BLaER1 (cell line): Measurements from ENCODE around the gene CRABP2.

Experiments used
- H3K27ac ChIP-seq: shearing (Covaris generic); formaldehyde crosslinking; 2 replicates; pipeline ENCODE4 v1.8.1; 2022
- H3K27me3 ChIP-seq: shearing (Covaris generic); formaldehyde crosslinking; 2 replicates; pipeline ENCODE4 v1.8.1; 2022
- H3K36me3 ChIP-seq: shearing (Covaris generic); formaldehyde crosslinking; 2 replicates; pipeline ENCODE4 v1.8.1; 2022
- H3K4me1 ChIP-seq: shearing (Covaris generic); formaldehyde crosslinking; 2 replicates; pipeline ENCODE4 v1.8.1; 2022
- H3K4me2 ChIP-seq: shearing (Covaris generic); formaldehyde crosslinking; 2 replicates; pipeline ENCODE4 v1.8.1; 2022
- H3K4me3 ChIP-seq: shearing (Covaris generic); formaldehyde crosslinking; 2 replicates; pipeline ENCODE4 v1.8.1; 2022
- H3K9ac ChIP-seq: shearing (Covaris generic); formaldehyde crosslinking; 2 replicates; pipeline ENCODE4 v1.8.1; 2022
- H3K9me3 ChIP-seq: shearing (Covaris generic); formaldehyde crosslinking; 2 replicates; pipeline ENCODE4 v1.8.1; 2022
- H4K20me1 ChIP-seq: shearing (Covaris generic); formaldehyde crosslinking; 2 replicates; pipeline ENCODE4 v1.8.1; 2022
- Cebpa-rat ChIP-seq: shearing (Covaris generic); IDR thresholded peaks from 2 replicates; pipeline ENCODE4 v1.8.1; 2022

The CRABP2 gene

GRCh38 chr1:156727926-156728598 is 22.7 kb upstream of the CRABP2 start, which contains the start of gene METTL25B:
TSS of gene METTL25B (plus strand) at chr1:156728469. CDS start at chr1:156729105, 636 bp downstream.
- peaks cover 44% of the 10 kb centered on the region for H3K4me1 ChIP-seq
- H3K27ac ChIP-seq, result peak within 1 kb of the TSS; percentile 79
- no peak for TF ChIP-seq Cebpa-rat
- peak within 1 kb of the TSS; percentile 91 for H3K9ac ChIP-seq
- peaks cover 48% of the 10 kb centered on the region for H4K20me1 ChIP-seq
- peak within 1 kb of the TSS; percentile 99 for H3K4me2 ChIP-seq
- no peaks in the 10 kb centered on the region for H3K9me3 ChIP-seq
- H3K36me3 ChIP-seq, result peaks cover 38% of the 10 kb centered on the region
- H3K27me3 ChIP-seq, result no peaks in the 10 kb centered on the region
- peak within 1 kb of the TSS; percentile 87 for H3K4me3 ChIP-seq

GRCh38 chr1:156727492-156727891 is 22.1 kb upstream of the CRABP2 start:
- peaks cover 44% of the 10 kb centered on the region for H3K4me1 ChIP-seq
- no peak for TF ChIP-seq Cebpa-rat
- H3K4me2 ChIP-seq, result peak overlapping the region; percentile 99
- H4K20me1 ChIP-seq, result peaks cover 53% of the 10 kb centered on the region
- no peaks in the 10 kb centered on the region for H3K9me3 ChIP-seq
- H3K9ac ChIP-seq, result peak overlapping the region; percentile 91
- H3K36me3 ChIP-seq, result peaks cover 38% of the 10 kb centered on the region
- no peaks in the 10 kb centered on the region for H3K27me3 ChIP-seq
- peak overlapping the region; percentile 87 for H3K4me3 ChIP-seq
- peak overlapping the region; percentile 79 for H3K27ac ChIP-seq

- Histone ChIP-seq H3K9ac (peak overlapping the region; percentile 91), H3K4me1 (peaks cover 44% of the 10 kb centered on the region), H3K27ac (peak overlapping the region; percentile 36; the same call in 1 of the 2 replicates), H3K27me3 (no peaks in the 10 kb centered on the region), H4K20me1 (peaks cover 61% of the 10 kb centered on the region), H3K9me3 (no peaks in the 10 kb centered on the region), H3K36me3 (peaks cover 39% of the 10 kb centered on the region), H3K4me3 (peak overlapping the region; percentile 87), H3K4me2 (peak overlapping the region; percentile 99)
- TF ChIP-seq Cebpa-rat, result no peak
Measured at GRCh38 chr1:156726549-156727226, 21.3 kb upstream of the CRABP2 start.

- Histone ChIP-seq H4K20me1 (peaks cover 70% of the 10 kb centered on the region), H3K27me3 (no peaks in the 10 kb centered on the region), H3K4me1 (peaks cover 50% of the 10 kb centered on the region), H3K36me3 (peaks cover 48% of the 10 kb centered on the region), H3K4me2 (peak overlapping the region; percentile 99), H3K9me3 (no peaks in the 10 kb centered on the region), H3K27ac (no peak overlapping the region), H3K4me3 (peak overlapping the region; percentile 87), H3K9ac (peak overlapping the region; percentile 91)
- TF ChIP-seq Cebpa-rat, result no peak
Measured at GRCh38 chr1:156725683-156726280, 20.4 kb upstream of the CRABP2 start.

GRCh38 chr1:156721535-156721934 is 16.2 kb upstream of the CRABP2 start:
- Histone ChIP-seq H3K4me2 (no peak overlapping the region), H3K9ac (no peak overlapping the region), H4K20me1 (peaks cover 70% of the 10 kb centered on the region), H3K27me3 (no peaks in the 10 kb centered on the region), H3K36me3 (peaks cover 73% of the 10 kb centered on the region), H3K4me1 (peaks cover 32% of the 10 kb centered on the region), H3K27ac (no peak overlapping the region), H3K4me3 (no peak overlapping the region), H3K9me3 (no peaks in the 10 kb centered on the region)
- TF ChIP-seq Cebpa-rat, result no peak

- H3K36me3 ChIP-seq, result peaks cover 73% of the 10 kb centered on the region
- peaks cover 28% of the 10 kb centered on the region for H3K4me1 ChIP-seq
Measured at GRCh38 chr1:156721131-156721530, 15.7 kb upstream of the CRABP2 start.

GRCh38 chr1:156717351-156717750 is 12.0 kb upstream of the CRABP2 start:
- Histone ChIP-seq H3K4me3 (no peak overlapping the region), H3K9ac (no peak overlapping the region), H3K27me3 (no peaks in the 10 kb centered on the region), H3K4me1 (peaks cover 9% of the 10 kb centered on the region; the same call in 1 of the 2 replicates), H4K20me1 (peaks cover 28% of the 10 kb centered on the region), H3K9me3 (no peaks in the 10 kb centered on the region), H3K36me3 (peaks cover 50% of the 10 kb centered on the region), H3K4me2 (no peak overlapping the region), H3K27ac (no peak overlapping the region)
- TF ChIP-seq Cebpa-rat, result no peak

More at GRCh38 chr1:156721131-156721530, 15.7 kb upstream of the CRABP2 start:
- Histone ChIP-seq H3K27ac (no peak overlapping the region), H3K4me2 (no peak overlapping the region), H3K9me3 (no peaks in the 10 kb centered on the region), H4K20me1 (peaks cover 66% of the 10 kb centered on the region), H3K9ac (no peak overlapping the region), H3K4me3 (no peak overlapping the region), H3K27me3 (no peaks in the 10 kb centered on the region)
- TF ChIP-seq Cebpa-rat, result no peak

- no peak overlapping the region for H3K4me2 ChIP-seq
- no peaks in the 10 kb centered on the region for H3K27me3 ChIP-seq
- H3K27ac ChIP-seq, result no peak overlapping the region
- 0 out of 2 replicates have a peak, but pooled peaks cover 8% of the 10 kb centered on the region for H4K20me1 ChIP-seq
- peaks cover 27% of the 10 kb centered on the region for H3K36me3 ChIP-seq
- TF ChIP-seq Cebpa-rat, result no peak
- H3K9ac ChIP-seq, result no peak overlapping the region
- H3K9me3 ChIP-seq, result no peaks in the 10 kb centered on the region
- H3K4me3 ChIP-seq, result no peak overlapping the region
- H3K4me1 ChIP-seq, result no peaks in the 10 kb centered on the region
Measured at GRCh38 chr1:156714830-156715229, 9.4 kb upstream of the CRABP2 start.

GRCh38 chr1:156712626-156713025 is 7.2 kb upstream of the CRABP2 start:
- H3K27ac ChIP-seq, result no peak overlapping the region
- no peak overlapping the region for H3K4me2 ChIP-seq
- H3K4me1 ChIP-seq, result peaks cover 7% of the 10 kb centered on the region

More at GRCh38 chr1:156712626-156713025, 7.2 kb upstream of the CRABP2 start:
- Histone ChIP-seq H4K20me1 (0 out of 2 replicates have a peak, but pooled peaks cover 5% of the 10 kb centered on the region), H3K4me3 (no peak overlapping the region), H3K36me3 (peaks cover 14% of the 10 kb centered on the region), H3K27me3 (no peaks in the 10 kb centered on the region), H3K9me3 (no peaks in the 10 kb centered on the region), H3K9ac (no peak overlapping the region)
- TF ChIP-seq Cebpa-rat, result no peak
